GM23338 (cell line): Measurements from ENCODE around the gene SEZ6L.

Source experiments
- POLR2AphosphoS5 ChIP-seq: IDR thresholded peaks from 2 replicates; pipeline ENCODE4 v1.6.1; 2016; ENCODE audit warnings: antibody characterized with exemption, low read depth
- TF ChIP-seq, protein P1 (sequence below), 2 experiments: fragments of 200-600 bp in 1 of 2; sonication (generic) in 1 of 2; conservative IDR thresholded peaks; 2 replicates each; pipeline versions ENCODE4 v1.5.1 to v1.6.1; 2016 to 2017; ENCODE audit warnings: antibody characterized with exemption in 2 of 2, low read depth in 2 of 2, mild to moderate bottlenecking in 2 of 2, moderate library complexity in 1 of 2
- TF ChIP-seq, protein P2 (sequence below): IDR thresholded peaks from one replicate; pipeline ENCODE4 v1.6.1; 2018; ENCODE audit warnings: antibody characterized with exemption; ENCODE audit not compliant: unreplicated experiment

DNA sequence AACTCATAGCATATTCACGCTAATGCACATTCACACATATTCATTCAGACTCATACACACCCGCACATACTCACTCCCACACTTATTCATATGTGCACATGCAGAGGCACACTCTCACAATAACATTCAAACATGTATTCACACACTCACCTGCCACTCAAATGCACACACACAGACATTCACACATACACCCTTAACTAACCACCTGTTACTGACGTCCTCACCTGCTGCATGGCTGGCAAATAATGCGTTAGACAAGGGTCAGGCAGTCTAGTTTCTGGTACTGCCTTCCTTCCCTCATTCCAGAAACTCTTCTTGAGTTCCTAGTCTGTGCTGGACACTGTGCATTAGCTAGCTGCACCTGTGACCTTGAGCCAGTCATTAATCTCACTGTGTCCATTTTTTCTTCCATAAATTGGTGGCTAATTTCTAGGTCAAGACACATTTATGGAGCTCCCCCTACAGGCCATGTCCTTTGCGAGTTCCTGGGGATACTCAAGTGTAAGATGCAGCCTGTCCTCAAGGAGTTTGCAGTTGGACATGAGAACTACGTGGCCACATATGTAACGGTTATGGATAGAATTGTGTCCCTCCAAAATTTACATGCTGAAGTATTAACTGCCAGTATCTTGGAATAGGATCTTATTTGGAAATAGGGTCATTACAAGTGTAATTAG is 34.5 kb upstream of the SEZ6L start:
- no peak for TF ChIP-seq POLR2AphosphoS5
- TF ChIP-seq, protein P1, sequence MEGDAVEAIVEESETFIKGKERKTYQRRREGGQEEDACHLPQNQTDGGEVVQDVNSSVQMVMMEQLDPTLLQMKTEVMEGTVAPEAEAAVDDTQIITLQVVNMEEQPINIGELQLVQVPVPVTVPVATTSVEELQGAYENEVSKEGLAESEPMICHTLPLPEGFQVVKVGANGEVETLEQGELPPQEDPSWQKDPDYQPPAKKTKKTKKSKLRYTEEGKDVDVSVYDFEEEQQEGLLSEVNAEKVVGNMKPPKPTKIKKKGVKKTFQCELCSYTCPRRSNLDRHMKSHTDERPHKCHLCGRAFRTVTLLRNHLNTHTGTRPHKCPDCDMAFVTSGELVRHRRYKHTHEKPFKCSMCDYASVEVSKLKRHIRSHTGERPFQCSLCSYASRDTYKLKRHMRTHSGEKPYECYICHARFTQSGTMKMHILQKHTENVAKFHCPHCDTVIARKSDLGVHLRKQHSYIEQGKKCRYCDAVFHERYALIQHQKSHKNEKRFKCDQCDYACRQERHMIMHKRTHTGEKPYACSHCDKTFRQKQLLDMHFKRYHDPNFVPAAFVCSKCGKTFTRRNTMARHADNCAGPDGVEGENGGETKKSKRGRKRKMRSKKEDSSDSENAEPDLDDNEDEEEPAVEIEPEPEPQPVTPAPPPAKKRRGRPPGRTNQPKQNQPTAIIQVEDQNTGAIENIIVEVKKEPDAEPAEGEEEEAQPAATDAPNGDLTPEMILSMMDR (conservative IDR thresholded peaks at IDR 0.05; ENCODE audit: low read depth in 2 of 2) = peak; percentile 74 to 81
- TF ChIP-seq, protein P2, sequence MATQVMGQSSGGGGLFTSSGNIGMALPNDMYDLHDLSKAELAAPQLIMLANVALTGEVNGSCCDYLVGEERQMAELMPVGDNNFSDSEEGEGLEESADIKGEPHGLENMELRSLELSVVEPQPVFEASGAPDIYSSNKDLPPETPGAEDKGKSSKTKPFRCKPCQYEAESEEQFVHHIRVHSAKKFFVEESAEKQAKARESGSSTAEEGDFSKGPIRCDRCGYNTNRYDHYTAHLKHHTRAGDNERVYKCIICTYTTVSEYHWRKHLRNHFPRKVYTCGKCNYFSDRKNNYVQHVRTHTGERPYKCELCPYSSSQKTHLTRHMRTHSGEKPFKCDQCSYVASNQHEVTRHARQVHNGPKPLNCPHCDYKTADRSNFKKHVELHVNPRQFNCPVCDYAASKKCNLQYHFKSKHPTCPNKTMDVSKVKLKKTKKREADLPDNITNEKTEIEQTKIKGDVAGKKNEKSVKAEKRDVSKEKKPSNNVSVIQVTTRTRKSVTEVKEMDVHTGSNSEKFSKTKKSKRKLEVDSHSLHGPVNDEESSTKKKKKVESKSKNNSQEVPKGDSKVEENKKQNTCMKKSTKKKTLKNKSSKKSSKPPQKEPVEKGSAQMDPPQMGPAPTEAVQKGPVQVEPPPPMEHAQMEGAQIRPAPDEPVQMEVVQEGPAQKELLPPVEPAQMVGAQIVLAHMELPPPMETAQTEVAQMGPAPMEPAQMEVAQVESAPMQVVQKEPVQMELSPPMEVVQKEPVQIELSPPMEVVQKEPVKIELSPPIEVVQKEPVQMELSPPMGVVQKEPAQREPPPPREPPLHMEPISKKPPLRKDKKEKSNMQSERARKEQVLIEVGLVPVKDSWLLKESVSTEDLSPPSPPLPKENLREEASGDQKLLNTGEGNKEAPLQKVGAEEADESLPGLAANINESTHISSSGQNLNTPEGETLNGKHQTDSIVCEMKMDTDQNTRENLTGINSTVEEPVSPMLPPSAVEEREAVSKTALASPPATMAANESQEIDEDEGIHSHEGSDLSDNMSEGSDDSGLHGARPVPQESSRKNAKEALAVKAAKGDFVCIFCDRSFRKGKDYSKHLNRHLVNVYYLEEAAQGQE = no peak
